ENCODE data around the gene ACYP2.

Gene ACYP2

DNA sequence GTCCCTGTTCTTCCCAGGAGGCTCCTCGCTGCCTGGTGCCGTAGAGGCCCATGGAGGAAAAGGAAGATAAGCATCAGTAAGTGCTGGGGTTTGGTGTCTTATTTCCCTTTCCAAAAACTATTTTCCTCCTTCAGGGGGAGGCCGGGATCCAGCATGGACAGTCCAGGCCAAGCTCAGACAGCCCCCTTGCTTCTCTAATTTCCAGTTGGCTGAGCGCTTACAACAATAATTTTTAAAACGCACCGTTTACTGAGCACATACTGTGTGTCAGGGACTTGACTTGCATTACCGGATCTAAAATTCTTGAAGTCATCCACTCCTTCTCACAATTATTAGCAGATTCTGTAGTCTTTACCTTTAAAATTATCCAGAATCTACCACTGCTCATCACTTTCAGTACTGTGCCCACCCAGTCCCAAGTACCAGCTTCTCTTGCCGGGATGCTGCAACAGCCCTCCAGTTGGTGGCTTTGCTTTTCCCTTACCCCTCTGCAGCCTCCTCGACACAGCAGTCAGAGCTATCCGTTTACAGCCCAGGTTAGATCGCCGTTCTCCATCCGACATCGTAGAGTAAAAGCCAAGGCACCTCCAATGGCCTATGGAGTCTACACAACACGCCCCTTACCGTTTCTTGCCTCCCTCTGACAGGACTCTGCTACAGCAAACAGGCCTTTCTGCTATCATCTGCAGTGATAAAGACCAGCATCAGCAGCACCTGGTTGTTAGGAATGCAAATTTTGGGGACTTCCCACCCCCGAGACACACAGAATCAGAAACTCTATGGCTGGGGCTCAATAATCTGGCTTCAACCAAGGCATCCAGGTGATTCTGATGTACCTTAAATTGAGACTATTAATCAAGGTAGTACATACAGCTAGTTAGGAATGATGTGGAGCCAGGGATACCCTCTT, 215.8 kb downstream of the ACYP2 start:
- DNase-seq, result no peak

DNA sequence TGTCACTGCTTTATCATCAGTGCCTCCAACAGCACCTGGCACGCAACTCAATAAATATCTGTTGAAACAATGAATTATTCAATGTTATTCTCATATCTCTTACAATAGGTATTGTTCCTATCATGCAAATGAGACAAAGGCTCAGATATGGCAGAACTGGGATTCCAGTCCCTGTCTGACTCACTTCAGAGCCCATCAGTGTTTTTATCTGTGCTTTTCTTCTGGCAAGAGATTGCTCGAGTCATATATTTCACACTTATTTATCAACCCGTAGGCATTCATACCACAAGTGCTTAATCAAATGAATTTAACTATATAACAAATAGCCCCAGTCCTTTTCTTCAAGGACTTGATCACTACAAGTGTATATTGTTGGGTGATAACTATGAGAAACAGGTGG, 217.0 kb downstream of the ACYP2 start:
- DNase-seq, result no peak

GRCh38 chr2:54336136-54336976, 220.9 kb downstream of the ACYP2 start:
- DNase-seq, result no peak

- no peak for DNase-seq
Measured at GRCh38 chr2:54336977-54337255, 221.5 kb downstream of the ACYP2 start.

GRCh38 chr2:54341656-54342055, 226.2 kb downstream of the ACYP2 start:
- no peak for DNase-seq

- DNase-seq, result no peak
Measured at GRCh38 chr2:54342603-54343002, 227.2 kb downstream of the ACYP2 start.

DNA sequence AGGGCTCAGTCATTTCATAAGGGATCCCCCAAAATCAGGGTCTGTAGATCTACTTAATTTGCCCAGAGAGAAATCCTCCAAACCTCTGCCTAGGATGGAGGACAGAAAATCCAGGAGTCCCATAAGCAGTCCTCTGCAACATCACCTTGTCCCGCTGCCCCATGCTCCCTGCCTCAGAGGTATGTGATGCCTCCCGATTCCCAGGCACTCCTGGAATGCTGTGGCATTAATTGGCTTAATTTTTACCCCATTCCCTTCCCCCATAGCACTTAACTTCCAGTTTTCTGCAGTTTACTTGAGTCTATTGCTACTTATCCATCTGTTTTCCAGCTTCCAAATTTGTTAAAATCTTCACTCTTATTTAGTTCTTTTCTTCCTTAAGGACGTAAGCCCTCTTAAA, 232.2 kb downstream of the ACYP2 start:
- DNase-seq, result no peak

GRCh38 chr2:54348646-54349045, 233.2 kb downstream of the ACYP2 start:
- DNase-seq, result no peak

DNA sequence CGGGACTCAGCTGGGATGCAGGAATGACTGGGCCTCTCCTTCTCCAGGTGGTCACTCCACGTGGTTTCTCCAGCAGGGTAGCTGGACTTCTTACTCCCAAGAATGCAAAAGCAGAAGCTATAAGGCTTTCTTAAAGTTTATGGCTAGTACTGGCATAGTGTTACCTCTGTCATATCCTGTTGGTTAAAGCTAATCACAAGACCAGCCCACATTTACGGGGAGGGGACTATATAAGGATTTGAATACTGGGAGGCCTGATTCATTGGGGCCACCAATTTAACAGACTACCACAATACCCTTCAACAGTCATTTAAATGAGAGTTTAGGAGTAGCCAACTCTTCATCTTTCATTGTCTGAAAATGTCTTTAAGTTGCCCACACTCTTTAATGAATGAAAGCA, 235.0 kb downstream of the ACYP2 start:
- DNase-seq, result no peak

GRCh38 chr2:54353216-54353615, 237.8 kb downstream of the ACYP2 start:
- DNase-seq, result no peak
